Naive B cell (primary cell): ENCODE measurements around the gene TMEFF1. TPM values are rescaled to one million over a fixed set of nuclear protein-coding genes. Genes with fewer than 3 reads are reported as not detected.

ENCODE experiments used
- ATAC-seq, 2 donors: fragments of 150-1000 bp; cut with Tn5 transposase; 2 replicates each; pipeline ENCODE4 v1.10.0; 2021; ENCODE audit warnings: low read depth in 2 of 2, mild to moderate bottlenecking in 2 of 2, moderate library complexity in 2 of 2
- DNase-seq: peaks from one replicate; pipeline ENCODE4 v3.0.0; 2022
- H3K27ac Mint-ChIP-seq, 6 donors: one replicate each; pipeline ENCODE4 v1.8.0; 2020 to 2022; ENCODE audit warnings: mild to moderate bottlenecking in 6 of 6, mixed read lengths in 6 of 6, moderate library complexity in 5 of 6, inconsistent platforms in 2 of 6
- H3K27me3 Mint-ChIP-seq, 3 donors: one replicate each; pipeline ENCODE4 v1.8.0; 2021 to 2022; ENCODE audit warnings: mixed read lengths in 3 of 3, mild to moderate bottlenecking in 1 of 3
- H3K36me3 Mint-ChIP-seq, 2 donors: one replicate each; pipeline ENCODE4 v1.8.0; 2020 to 2022; ENCODE audit warnings: mixed read lengths in 2 of 2, inconsistent platforms in 1 of 2, mild to moderate bottlenecking in 1 of 2
- H3K4me1 Mint-ChIP-seq, 3 donors: one replicate each; pipeline ENCODE4 v1.8.0; 2020 to 2022; ENCODE audit warnings: mixed read lengths in 3 of 3, inconsistent platforms in 1 of 3, mild to moderate bottlenecking in 1 of 3, moderate library complexity in 1 of 3
- H3K4me3 Mint-ChIP-seq, 8 donors: one replicate each; pipeline ENCODE4 v1.8.0; 2020 to 2022; ENCODE audit warnings: mild to moderate bottlenecking in 8 of 8, mixed read lengths in 8 of 8, moderate library complexity in 8 of 8, inconsistent platforms in 2 of 8
- H3K9me3 Mint-ChIP-seq, 7 donors: one replicate each; pipeline ENCODE4 v1.8.0; 2020 to 2022; ENCODE audit warnings: mixed read lengths in 7 of 7, mild to moderate bottlenecking in 5 of 7, inconsistent platforms in 2 of 7, moderate library complexity in 1 of 7
- polyA plus RNA-seq, 6 donors: library from polyadenylated mRNA; unstranded; fragments of 300-500 nt; fragmentation: Illumina TruSeq; gene quantifications; one replicate each; pipeline ENCODE4 v1.2.3, GENCODE V29; 2021; ENCODE audit warnings: low read depth in 6 of 6

The TMEFF1 gene, protein sequence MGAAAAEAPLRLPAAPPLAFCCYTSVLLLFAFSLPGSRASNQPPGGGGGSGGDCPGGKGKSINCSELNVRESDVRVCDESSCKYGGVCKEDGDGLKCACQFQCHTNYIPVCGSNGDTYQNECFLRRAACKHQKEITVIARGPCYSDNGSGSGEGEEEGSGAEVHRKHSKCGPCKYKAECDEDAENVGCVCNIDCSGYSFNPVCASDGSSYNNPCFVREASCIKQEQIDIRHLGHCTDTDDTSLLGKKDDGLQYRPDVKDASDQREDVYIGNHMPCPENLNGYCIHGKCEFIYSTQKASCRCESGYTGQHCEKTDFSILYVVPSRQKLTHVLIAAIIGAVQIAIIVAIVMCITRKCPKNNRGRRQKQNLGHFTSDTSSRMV
- polyA plus RNA-seq: not detected

DNA sequence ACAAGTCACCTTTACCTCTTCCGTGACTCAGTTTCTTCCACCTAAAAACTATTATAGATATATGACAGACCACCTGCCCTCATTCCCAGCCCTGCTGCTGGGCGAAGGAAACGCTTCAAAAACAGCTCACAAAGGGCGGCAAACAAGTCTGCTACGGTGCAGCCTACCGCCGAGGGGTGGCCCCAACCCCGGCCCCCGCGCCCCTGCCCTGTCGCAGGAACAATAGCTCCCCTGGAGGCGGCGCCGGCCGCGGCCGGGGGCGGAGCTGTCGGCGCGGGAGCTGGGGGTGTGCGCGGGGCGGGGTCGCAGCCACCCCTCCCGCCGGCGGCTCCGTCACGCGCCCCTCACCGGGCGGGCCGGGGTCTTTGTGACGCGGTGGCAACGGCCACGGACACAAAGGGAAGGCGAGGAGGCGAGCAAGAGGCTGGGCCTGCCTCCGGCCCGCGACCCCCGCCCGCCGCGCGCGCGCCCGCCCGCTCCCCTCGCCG lies at the start of gene TMEFF1:
TSS of gene TMEFF1 (plus strand) at position 362 of the 488 bp plus-strand sequence. CDS start 396 bp downstream, outside the sequence.
- H3K36me3 Mint-ChIP-seq: no peaks in the 10 kb centered on the region
- H3K27ac Mint-ChIP-seq: peak within 1 kb of the TSS in 1 of 6 donors; percentile 29
- H3K27me3 Mint-ChIP-seq: peaks cover 36 to 42% (median 38%) of the 10 kb centered on the region in 3 donors
- DNase-seq (peak; percentile 42), ATAC-seq (peak; percentile 77 to 78)
- H3K4me1 Mint-ChIP-seq: peaks cover 7 to 15% (median 8%) of the 10 kb centered on the region in 3 donors
- H3K4me3 Mint-ChIP-seq: peak within 1 kb of the TSS; percentile 59 to 92 (median 82)
- peaks cover 0 to 1% (median 0%) of the 10 kb centered on the region in 7 donors for H3K9me3 Mint-ChIP-seq

DNA sequence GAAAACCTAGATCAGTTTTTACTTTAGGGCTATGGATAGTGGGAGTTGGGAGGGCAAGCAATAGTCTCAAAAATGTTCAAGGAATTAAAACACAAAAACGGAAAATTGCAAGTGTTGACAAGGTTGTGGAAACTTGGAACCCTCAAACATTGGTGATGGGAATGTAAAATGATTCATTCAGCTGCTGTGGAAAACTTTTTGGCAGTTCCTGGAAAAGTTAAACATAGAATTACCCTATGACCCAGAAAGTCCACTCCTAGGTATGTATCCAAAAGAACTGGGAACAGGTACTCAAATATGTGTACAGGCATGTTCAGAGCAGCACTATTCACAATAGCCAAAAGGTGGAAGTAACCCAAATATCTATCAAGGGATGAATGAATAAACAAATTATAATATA lies 47.2 kb upstream of the TMEFF1 start:
- peak overlapping the region; percentile 94 to 99 (median 98) for H3K4me3 Mint-ChIP-seq
- peak overlapping the region in 1 of 6 donors; percentile 74 for H3K27ac Mint-ChIP-seq

DNA sequence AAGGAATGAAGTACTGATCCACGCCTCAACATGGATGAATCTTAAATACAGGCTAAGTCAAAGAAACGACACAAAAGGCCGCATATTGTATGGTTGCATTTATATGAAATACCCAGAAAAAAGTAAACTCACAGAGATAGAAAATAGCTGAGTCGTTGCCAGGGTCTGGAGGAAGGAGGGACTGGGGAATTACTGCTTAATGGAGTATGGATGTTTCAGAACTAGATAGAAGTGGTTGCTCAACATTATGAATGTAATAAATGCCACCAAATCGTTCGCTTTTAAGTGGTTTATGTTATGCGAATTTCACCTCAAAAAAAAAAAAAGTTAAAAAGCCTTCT lies 46.8 kb upstream of the TMEFF1 start:
- H3K9me3 Mint-ChIP-seq: no peaks in the 10 kb centered on the region
- peaks cover 20 to 25% (median 25%) of the 10 kb centered on the region in 3 donors for H3K4me1 Mint-ChIP-seq
- H3K27ac Mint-ChIP-seq: peak overlapping the region in 5 of 6 donors; percentile 74 to 96 (median 91)
- H3K27me3 Mint-ChIP-seq: peaks cover 0 to 10% (median 8%) of the 10 kb centered on the region in 3 donors
- DNase-seq: no peak
- H3K36me3 Mint-ChIP-seq: peaks cover 0 to 5% of the 10 kb centered on the region in 2 donors
- peak overlapping the region; percentile 94 to 99 (median 98) for H3K4me3 Mint-ChIP-seq
- no peak for ATAC-seq

More for the DNA sequence above, 47.2 kb upstream of the TMEFF1 start:
- DNase-seq (no peak), ATAC-seq (no peak)
- Mint-ChIP-seq H3K9me3 (no peaks in the 10 kb centered on the region), H3K4me1 (peaks cover 20 to 25% (median 25%) of the 10 kb centered on the region in 3 donors), H3K36me3 (peaks cover 0 to 5% of the 10 kb centered on the region in 2 donors), H3K27me3 (peaks cover 0 to 10% (median 8%) of the 10 kb centered on the region in 3 donors)

DNA sequence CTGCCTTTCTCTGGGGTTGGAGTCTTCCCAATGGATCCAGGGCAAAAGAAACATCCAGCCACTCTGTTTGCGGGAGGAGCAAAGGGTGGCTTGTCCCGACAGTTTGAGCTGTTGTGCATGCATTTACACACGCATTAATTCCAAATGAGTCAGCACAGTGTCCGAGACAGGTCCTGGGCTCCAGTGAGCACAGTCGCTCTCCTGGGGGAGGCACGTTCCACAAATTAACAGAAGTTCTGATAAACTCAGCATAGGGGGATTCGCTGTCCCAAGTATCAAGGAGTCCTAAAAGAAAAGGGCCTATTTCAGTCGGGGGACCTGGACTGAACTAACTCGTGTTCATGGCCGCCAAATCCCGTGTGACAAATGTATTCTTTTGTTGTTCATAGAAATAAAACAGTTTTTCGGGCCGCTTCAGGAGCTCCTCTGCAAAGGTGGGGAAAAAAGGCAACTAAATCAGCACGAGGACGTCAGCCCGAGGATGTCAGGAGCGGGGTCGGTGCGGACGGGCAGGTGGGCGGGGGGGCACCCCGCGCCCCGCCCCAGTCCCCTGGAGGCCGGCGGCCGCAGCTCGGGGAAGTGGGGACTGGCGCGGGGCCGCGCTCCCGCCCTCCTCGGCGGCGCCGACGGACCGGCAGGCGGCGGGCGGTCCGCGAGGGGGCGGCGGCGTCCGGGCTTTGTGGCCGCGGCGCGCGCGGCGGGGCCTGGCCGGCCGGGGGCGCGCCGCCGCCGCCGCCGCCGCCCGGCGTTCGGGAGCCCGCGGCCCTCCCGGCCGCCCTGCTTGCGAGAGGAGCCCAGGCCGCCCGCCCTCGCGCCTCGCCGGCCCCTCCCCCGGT lies 46.2 kb upstream of the TMEFF1 start, which contains the start of gene MSANTD3:
TSS of gene MSANTD3 (plus strand) at position 614 of the 836 bp plus-strand sequence. CDS start 14,796 bp downstream, outside the sequence.
- ATAC-seq: peak; percentile 81
- Mint-ChIP-seq H3K27ac (peak within 1 kb of the TSS; percentile 60 to 96 (median 92)), H3K9me3 (no peaks in the 10 kb centered on the region), H3K4me1 (peaks cover 20 to 25% (median 25%) of the 10 kb centered on the region in 3 donors), H3K36me3 (peaks cover 0 to 5% of the 10 kb centered on the region in 2 donors), H3K27me3 (peaks cover 0 to 10% (median 5%) of the 10 kb centered on the region in 3 donors), H3K4me3 (peak within 1 kb of the TSS; percentile 94 to 99 (median 98))
- peak; percentile 56 for DNase-seq

DNA sequence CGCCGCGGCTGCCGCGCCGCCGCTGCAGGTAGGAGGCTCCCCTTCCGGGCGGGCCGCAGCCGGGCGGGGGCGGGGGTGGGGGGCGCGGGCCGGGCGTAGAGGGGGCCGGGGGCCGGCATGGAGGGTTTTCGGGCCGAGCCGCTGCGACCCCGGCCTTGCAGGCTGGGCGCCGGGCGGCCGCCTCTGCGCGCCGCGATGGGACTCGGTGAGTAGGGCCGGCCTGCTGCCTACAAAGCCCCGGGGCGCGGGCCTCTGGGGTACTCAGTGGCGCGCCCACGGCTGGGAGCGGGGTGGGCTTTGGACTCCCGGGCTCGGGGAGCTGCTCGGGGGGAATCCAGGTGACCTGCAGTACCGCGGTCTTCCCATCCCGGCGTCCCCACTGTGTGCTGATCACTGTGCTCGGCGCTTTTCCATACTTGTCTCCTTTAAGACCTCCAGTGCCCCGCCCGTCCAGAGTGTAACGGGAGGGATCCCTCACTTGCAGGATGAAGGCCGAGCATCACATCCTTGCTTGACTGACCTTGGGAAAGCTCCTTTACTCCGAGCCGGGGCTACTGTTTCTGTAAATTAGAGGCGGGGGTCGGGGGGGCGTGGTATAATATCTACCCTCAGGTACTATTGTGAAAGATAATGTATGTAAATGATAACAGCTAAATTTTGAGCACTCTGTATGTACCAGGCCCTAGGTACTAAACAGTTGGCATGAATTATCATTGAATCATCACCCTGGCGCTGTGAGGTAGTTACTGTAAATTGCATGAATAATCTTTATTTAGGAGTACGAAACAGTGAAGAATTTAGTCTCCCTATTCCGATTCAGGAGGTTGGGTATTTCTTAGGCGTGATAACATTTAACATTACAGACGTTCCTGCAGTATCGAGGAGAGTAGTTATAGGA lies 45.3 kb upstream of the TMEFF1 start:
- peaks cover 0 to 6% (median 0%) of the 10 kb centered on the region in 3 donors for H3K27me3 Mint-ChIP-seq

DNA sequence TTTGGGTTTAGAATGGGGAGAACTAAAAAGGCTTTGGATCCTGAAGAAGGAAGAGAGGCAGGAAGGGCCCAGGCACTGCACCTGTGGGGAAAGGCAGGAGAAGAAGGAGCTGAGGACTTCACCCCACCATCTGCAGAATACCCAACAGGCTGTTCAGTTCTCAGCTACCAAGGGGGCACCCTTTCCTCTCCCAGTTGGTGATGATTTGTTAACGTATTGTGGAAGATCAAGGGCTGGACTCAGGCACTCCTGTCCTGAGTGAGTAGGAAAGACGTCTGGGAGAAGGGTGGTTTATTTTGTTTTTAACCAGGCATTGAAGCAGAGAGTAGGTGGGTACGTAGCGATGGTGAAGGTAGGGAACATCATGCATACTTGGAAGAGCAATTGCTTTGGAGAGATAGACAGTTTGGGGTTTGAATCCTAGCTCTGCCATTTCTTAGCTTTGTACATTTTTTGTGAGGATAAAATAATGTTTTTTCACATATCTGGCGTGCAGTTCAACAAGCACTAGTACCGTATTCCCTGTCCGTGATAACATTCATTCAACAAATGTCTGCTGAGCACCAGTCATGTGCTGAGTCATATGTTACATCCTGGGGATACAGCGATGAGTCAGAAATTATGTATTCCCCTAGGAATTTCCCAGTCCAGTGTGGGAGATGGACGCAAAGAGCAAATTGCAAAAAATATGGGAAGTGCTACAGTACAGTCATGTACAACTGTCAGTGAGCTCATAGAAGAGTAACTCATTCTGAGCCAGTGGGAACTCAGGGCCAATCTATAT lies 43.9 kb upstream of the TMEFF1 start:
- H3K4me3 Mint-ChIP-seq: peak overlapping the region in 3 of 8 donors; percentile 69 to 93 (median 86)
- ATAC-seq: no peak
- H3K36me3 Mint-ChIP-seq: peaks cover 0 to 5% of the 10 kb centered on the region in 2 donors
- peaks cover 20 to 29% (median 27%) of the 10 kb centered on the region in 3 donors for H3K4me1 Mint-ChIP-seq
- no peak overlapping the region for H3K27ac Mint-ChIP-seq
- H3K9me3 Mint-ChIP-seq: peaks cover 0 to 2% (median 0%) of the 10 kb centered on the region in 7 donors
- no peaks in the 10 kb centered on the region for H3K27me3 Mint-ChIP-seq
- DNase-seq: no peak

More for the DNA sequence above, 45.3 kb upstream of the TMEFF1 start:
- Mint-ChIP-seq H3K27ac (peak overlapping the region in 3 of 6 donors; percentile 4 to 60 (median 28)), H3K36me3 (peaks cover 0 to 5% of the 10 kb centered on the region in 2 donors), H3K4me3 (peak overlapping the region; percentile 76 to 93 (median 86)), H3K4me1 (peaks cover 20 to 25% (median 25%) of the 10 kb centered on the region in 3 donors), H3K9me3 (no peaks in the 10 kb centered on the region)
- ATAC-seq (peak; percentile 41 to 42), DNase-seq (peak; percentile 38)

DNA sequence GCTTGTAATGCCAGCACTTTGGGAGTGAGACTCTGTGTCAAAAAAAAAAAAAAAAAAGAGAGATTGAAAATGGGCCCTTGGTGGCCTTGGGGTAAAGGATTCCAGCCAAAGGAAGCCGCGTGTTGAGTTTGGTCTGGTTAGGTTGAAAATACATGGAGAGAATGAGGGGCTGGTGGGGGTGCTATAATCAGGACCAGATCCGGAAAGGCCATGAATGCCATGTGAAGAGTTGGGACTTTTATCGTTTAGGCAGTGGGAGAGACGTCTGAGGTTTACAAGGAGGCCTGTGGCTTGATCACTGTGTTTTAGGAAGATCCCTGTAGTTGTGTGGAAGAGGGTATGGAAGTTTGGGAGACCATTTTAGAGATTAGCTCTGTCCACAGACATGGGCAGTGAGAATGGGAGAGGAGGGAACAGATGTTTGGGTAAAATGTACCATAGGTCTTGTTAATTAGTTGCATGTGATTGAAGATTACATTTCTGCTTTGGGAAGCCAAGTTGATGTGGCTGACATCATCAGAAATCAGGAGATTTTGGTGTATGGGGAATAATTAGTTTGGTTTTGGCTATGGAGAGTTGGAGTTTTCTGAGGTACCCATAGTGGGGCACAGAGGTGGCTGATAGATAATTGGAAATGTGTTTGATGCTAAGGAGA lies 42.5 kb upstream of the TMEFF1 start:
- DNase-seq (no peak), ATAC-seq (no peak)
- peaks cover 0 to 2% (median 0%) of the 10 kb centered on the region in 7 donors for H3K9me3 Mint-ChIP-seq
- H3K27me3 Mint-ChIP-seq: no peaks in the 10 kb centered on the region
- H3K4me1 Mint-ChIP-seq: peaks cover 20 to 35% (median 34%) of the 10 kb centered on the region in 3 donors
- no peak overlapping the region for H3K27ac Mint-ChIP-seq
- H3K4me3 Mint-ChIP-seq: no peak overlapping the region
- H3K36me3 Mint-ChIP-seq: peaks cover 0 to 5% of the 10 kb centered on the region in 2 donors

DNA sequence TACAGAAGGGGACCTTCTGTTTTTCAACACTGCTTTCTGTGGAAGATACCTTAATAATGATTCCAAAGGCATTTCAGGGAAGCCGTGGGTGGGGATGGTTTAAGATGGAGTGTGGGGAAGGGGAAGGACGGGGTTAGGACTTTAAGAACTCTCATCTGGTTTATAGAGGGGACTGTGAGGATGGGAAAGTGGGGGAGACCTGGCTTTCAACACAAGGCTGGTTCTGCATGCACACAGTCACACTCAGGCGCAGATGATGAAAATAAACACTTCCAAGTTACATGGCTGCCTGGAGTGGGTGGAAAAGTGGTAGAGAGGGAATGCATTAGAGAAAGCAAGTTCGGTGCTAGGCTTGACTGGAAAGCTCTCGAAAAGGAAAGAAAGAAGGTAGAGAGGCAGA lies 41.1 kb upstream of the TMEFF1 start:
- no peak for DNase-seq
- no peak for ATAC-seq
- H3K36me3 Mint-ChIP-seq: peaks cover 0 to under 1% of the 10 kb centered on the region in 2 donors
- no peak overlapping the region for H3K4me3 Mint-ChIP-seq
- peaks cover 12 to 28% (median 25%) of the 10 kb centered on the region in 3 donors for H3K4me1 Mint-ChIP-seq
- H3K9me3 Mint-ChIP-seq: peaks cover 0 to 2% (median 0%) of the 10 kb centered on the region in 7 donors
- peak overlapping the region in 1 of 6 donors; percentile 9 for H3K27ac Mint-ChIP-seq
- H3K27me3 Mint-ChIP-seq: no peaks in the 10 kb centered on the region

DNA sequence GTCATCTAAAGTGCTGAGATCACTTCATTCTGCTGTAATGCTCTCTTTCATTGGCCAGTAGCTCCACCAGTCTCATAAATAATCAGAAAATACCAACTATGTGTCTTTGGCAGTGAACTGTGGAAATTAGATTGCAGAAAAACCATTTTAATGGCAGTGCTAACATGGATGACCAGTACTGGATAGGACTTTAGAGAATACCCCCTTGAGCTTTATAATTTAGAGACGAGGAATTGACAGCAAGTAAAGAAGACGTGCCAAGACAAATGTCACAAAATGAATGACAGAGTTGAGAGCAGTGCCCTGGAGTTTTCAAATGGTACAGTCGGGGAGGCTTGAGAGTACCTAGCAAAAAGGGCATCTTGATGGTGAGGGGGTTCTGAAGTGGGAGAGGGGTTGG lies 40.2 kb upstream of the TMEFF1 start:
- H3K27me3 Mint-ChIP-seq: no peaks in the 10 kb centered on the region
- peaks cover 11 to 25% (median 24%) of the 10 kb centered on the region in 3 donors for H3K4me1 Mint-ChIP-seq
- H3K9me3 Mint-ChIP-seq: peaks cover 0 to 2% (median 0%) of the 10 kb centered on the region in 7 donors
- DNase-seq: no peak
- no peak overlapping the region for H3K4me3 Mint-ChIP-seq
- no peak for ATAC-seq
- H3K36me3 Mint-ChIP-seq: no peaks in the 10 kb centered on the region
- no peak overlapping the region for H3K27ac Mint-ChIP-seq

DNA sequence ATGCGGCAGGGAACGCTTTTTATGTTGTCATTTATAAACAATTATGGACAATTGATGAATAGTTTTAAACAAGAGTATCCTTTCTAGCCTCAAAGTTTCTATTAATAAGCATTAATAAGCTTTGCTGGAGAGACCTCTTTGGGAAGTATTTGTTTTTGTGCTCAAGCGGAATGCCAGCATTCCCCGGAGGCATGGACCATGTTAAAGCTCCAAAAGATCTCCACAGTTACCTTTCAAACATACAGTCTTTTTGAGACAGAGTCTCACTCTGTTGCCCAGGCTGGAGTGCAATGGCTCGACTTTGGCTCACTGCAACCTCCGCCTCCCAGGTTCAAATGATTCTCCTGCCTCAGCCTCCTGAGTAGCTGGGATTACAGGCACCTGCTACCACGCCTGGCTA lies 36.4 kb upstream of the TMEFF1 start:
- DNase-seq: no peak
- peaks cover 0 to 10% (median 9%) of the 10 kb centered on the region in 3 donors for H3K4me1 Mint-ChIP-seq
- no peak overlapping the region for H3K27ac Mint-ChIP-seq
- H3K36me3 Mint-ChIP-seq: no peaks in the 10 kb centered on the region
- H3K9me3 Mint-ChIP-seq: peaks cover 0 to 2% (median 0%) of the 10 kb centered on the region in 7 donors
- H3K4me3 Mint-ChIP-seq: no peak overlapping the region
- H3K27me3 Mint-ChIP-seq: no peaks in the 10 kb centered on the region
- ATAC-seq: no peak
